Measurements from ENCODE around the gene COL9A1.

Gene COL9A1

DNA sequence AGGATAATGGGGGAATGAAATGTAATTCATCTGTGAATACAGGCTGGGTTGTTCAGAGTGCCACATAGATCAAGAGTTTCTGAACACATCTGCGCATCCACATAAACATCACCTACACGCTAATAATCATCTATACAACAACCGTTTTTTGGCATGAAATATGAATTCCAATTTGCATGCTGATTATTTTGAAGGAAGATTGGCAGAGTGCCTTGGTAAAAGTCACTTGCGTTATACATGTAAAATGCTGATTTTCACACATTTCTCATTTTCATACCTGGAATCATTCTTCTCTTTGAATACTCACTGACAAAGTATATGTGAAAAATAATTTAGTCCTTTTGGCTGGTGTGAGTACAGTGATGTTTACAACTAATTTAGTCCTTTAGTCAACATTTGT is 17.7 kb downstream of the COL9A1 start:
- in situ Hi-C loops (cut with HindIII; ENCODE audit: low pct_ligation_motif_present, low sequenced_read_pairs), result no loop called here
- TF ChIP-seq, protein P1, sequence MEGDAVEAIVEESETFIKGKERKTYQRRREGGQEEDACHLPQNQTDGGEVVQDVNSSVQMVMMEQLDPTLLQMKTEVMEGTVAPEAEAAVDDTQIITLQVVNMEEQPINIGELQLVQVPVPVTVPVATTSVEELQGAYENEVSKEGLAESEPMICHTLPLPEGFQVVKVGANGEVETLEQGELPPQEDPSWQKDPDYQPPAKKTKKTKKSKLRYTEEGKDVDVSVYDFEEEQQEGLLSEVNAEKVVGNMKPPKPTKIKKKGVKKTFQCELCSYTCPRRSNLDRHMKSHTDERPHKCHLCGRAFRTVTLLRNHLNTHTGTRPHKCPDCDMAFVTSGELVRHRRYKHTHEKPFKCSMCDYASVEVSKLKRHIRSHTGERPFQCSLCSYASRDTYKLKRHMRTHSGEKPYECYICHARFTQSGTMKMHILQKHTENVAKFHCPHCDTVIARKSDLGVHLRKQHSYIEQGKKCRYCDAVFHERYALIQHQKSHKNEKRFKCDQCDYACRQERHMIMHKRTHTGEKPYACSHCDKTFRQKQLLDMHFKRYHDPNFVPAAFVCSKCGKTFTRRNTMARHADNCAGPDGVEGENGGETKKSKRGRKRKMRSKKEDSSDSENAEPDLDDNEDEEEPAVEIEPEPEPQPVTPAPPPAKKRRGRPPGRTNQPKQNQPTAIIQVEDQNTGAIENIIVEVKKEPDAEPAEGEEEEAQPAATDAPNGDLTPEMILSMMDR (IDR thresholded peaks at IDR 0.05; ENCODE audit: low read depth, low read length, missing control alignments), result no peak
- Histone ChIP-seq H3K4me3 (ENCODE audit: low read depth, low read length) (no peak overlapping the region), H3K27me3 (replicated peaks) (peaks cover 24% of the 10 kb centered on the region), H3K36me3 (replicated peaks) (no peaks in the 10 kb centered on the region), H3K27ac (no peak overlapping the region)
- DNase-seq, result no peak

DNA sequence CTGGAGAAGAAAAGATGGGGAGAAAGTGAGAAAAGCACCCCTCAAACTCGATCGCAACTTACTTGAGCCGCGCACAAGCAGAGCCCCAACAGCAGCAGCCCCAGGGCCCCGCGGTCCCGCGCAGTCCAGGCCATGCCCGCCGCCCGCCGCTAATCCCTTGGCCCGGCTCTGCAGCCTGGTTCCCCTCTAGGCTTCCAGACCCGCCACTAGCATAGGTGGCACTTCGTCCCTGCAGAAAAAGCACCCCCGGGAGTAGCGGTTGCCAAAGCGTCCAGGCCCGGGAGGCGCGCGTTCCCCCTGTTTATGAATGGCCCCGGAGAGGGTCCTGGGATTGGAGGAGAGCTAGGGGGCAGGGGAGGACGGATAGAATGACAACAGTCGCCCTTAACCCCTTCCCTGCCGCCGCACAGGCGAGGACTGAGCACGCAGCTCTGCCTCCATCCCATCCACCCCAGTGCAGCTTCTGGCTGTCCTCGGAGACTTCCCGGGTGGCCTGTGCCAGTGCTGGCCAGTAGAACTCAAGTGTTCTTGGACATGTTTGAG is 19.9 kb downstream of the COL9A1 start:
- no peak for DNase-seq
- Histone ChIP-seq H3K27ac (no peak overlapping the region), H3K36me3 (replicated peaks) (no peaks in the 10 kb centered on the region), H3K4me3 (ENCODE audit: low read depth, low read length) (no peak overlapping the region), H3K27me3 (replicated peaks) (peaks cover 24% of the 10 kb centered on the region)
- TF ChIP-seq, protein P1 (IDR thresholded peaks at IDR 0.05; ENCODE audit: low read depth, low read length, missing control alignments), result no peak
- in situ Hi-C loops (cut with HindIII; ENCODE audit: low pct_ligation_motif_present, low sequenced_read_pairs), result no loop called here

DNA sequence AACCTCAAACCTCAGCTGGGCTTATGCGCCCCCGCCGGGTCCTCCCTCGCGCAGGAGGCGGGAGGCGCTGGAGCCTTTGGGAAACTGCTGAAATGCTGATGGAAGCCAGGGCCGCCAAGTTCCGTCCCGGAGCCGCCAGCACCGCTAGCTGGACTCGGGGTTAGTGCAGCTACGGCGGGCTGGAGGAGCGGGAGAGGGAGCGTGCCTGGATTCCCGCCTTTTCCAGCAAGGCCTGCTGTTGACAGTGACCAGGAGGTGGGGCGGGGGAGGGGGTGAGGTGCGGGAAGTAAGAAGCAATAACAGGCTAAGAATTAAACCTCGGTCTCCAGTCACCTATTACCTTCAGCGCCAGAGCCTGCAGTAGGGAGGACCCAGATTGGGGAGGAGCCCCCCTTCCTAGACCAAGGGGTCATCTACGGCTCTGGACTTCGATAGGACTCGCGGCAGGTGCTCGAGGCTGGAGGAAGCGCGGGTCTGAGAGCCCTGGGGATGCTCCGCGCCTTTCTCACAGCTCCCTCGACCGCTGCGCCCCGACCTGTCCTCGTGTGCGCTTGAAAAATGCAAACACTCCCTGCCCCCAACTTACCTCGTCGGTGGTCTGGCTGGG is 20.5 kb downstream of the COL9A1 start:
- TF ChIP-seq, protein P1 (IDR thresholded peaks at IDR 0.05; ENCODE audit: low read depth, low read length, missing control alignments), result no peak
- H3K27me3 ChIP-seq (replicated peaks), result peaks cover 24% of the 10 kb centered on the region
- H3K36me3 ChIP-seq (replicated peaks), result no peaks in the 10 kb centered on the region
- in situ Hi-C loops (cut with HindIII; ENCODE audit: low pct_ligation_motif_present, low sequenced_read_pairs), result no loop called here
- DNase-seq, result no peak
- no peak overlapping the region for H3K27ac ChIP-seq
- H3K4me3 ChIP-seq (ENCODE audit: low read depth, low read length), result no peak overlapping the region

DNA sequence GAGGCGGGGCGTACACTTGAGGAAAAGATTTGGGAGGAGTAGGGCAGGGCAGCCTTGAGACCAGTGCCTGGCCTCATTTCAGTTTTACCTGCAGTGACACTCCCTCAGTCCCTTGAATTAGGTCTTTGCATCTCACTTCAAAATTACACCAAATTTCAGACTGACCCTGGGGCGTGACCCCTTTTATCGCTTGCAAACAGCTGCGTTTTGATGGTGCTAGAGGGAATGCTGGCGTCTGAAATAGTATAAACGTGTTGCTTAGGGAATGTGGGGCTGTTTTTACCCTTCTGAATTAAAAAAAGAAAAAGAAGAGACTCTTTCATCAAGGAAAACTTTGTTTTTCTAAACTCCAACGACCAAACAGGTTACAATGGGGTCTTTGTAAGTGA is 21.0 kb downstream of the COL9A1 start:
- H3K36me3 ChIP-seq (replicated peaks), result no peaks in the 10 kb centered on the region
- no peak overlapping the region for H3K4me3 ChIP-seq (ENCODE audit: low read depth, low read length)
- DNase-seq, result no peak
- peaks cover 24% of the 10 kb centered on the region for H3K27me3 ChIP-seq (replicated peaks)
- H3K27ac ChIP-seq, result no peak overlapping the region
- TF ChIP-seq, protein P1 (IDR thresholded peaks at IDR 0.05; ENCODE audit: low read depth, low read length, missing control alignments), result no peak
- in situ Hi-C loops (cut with HindIII; ENCODE audit: low pct_ligation_motif_present, low sequenced_read_pairs), result no loop called here

DNA sequence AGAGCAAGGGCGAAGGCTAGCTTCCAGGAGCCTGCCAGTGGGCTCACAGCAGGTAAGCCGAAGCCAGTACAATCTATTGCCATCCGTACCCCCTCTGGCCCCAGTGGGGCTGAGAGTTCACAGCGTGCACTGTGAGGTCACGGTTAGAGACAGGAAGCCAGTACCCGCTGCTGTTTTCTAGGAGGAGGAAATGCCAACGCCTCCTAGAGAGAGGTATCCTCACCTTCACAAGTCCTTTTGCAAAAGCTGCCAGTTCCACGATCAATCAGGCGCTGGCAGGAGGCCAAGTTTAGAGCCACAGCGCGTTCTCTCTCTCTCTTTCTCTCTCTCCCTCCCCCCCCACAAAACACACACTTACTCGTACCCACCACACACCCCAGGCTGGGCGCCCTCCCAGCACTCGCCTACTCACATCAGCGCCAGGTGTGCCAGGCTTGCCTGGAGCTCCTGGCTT is 22.5 kb downstream of the COL9A1 start:
- H3K36me3 ChIP-seq (replicated peaks), result no peaks in the 10 kb centered on the region
- no peak for DNase-seq
- TF ChIP-seq, protein P1 (IDR thresholded peaks at IDR 0.05; ENCODE audit: low read depth, low read length, missing control alignments), result no peak
- no peak overlapping the region for H3K27ac ChIP-seq
- in situ Hi-C loops (cut with HindIII; ENCODE audit: low pct_ligation_motif_present, low sequenced_read_pairs), result no loop called here
- no peak overlapping the region for H3K4me3 ChIP-seq (ENCODE audit: low read depth, low read length)
- peaks cover 24% of the 10 kb centered on the region for H3K27me3 ChIP-seq (replicated peaks)

DNA sequence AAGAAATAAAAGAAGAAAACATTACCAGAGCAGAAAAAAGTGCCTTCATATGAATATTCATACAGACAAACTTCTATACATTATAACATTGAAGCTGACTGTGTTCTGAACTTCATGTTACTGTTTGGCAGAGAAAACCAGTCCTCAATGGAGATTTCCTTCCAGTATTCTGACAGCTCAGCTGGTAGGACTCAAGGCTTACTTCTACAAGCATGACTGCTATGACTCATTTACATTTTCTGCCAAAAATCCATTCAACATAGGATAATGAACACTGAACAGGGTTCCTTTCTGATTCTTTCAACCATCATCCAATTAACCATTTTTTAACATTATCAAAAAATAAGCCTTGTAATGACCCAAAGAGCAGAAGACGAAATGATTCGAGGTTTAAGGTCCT is 25.4 kb downstream of the COL9A1 start:
- no peak for DNase-seq
- H3K27ac ChIP-seq, result no peak overlapping the region
- no peaks in the 10 kb centered on the region for H3K36me3 ChIP-seq (replicated peaks)
- H3K27me3 ChIP-seq (replicated peaks), result peaks cover 11% of the 10 kb centered on the region
- H3K4me3 ChIP-seq (ENCODE audit: low read depth, low read length), result no peak overlapping the region
- TF ChIP-seq, protein P1 (IDR thresholded peaks at IDR 0.05; ENCODE audit: low read depth, low read length, missing control alignments), result no peak
- in situ Hi-C loops (cut with HindIII; ENCODE audit: low pct_ligation_motif_present, low sequenced_read_pairs), result no loop called here

Measured in brain microvascular endothelial cell (primary cell).